ENCODE measurements around the gene JAG2.

DNA sequence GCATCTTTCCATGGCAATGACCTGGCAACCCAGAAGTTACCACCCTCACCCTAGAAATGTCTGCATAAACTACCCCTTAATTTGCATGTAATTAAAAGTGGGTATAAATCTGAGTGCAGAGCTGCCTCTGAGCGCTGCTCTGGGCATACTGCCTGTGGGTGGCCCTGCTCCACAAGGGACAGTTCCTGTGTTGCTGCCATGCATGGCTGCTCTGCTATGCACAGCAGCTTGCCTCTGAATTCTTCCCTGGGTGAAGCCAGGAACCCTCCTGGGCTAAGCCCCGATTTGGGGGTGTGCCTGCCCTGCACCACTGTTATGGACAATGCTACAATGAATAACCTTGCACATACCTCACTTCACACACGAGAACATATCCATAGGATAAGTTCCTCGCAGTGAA, 67.7 kb downstream of the JAG2 start:
- no peak for TF ChIP-seq NFE2L2 (IDR thresholded peaks at IDR 0.05; ENCODE audit: low read depth, low read length)
- no peak for TF ChIP-seq RAD21 (IDR thresholded peaks at IDR 0.05; ENCODE audit: low read length)

Measured in IMR-90 (cell line).